H9 (cell line): ENCODE results near the gene WHRN. TPM values are rescaled to one million over a fixed set of nuclear protein-coding genes. Genes with fewer than 3 reads are reported as not detected.

Experiments
- DNase-seq: peaks from one replicate; pipeline ENCODE4 v3.0.0-alpha.2; 2017
- H2AFZ ChIP-seq: one replicate; pipeline ENCODE4 v1.6.1; 2013; ENCODE audit warnings: mild to moderate bottlenecking, low read length, control low read depth, moderate library complexity
- H2AK5ac ChIP-seq: 2 replicates; pipeline ENCODE4 v1.6.1; 2013; ENCODE audit warnings: low read length, control low read depth, mixed read lengths; ENCODE audit not compliant: insufficient read length
- H2BK120ac ChIP-seq: one replicate; pipeline ENCODE4 v1.6.1; 2013; ENCODE audit warnings: low read depth, mild to moderate bottlenecking, low read length, control low read depth, inconsistent platforms; ENCODE audit not compliant: poor library complexity, severe bottlenecking
- H2BK12ac ChIP-seq: 2 replicates; pipeline ENCODE4 v1.6.1; 2013; ENCODE audit warnings: low read length, control low read depth, mixed read lengths, low read depth; ENCODE audit not compliant: insufficient read length
- H2BK15ac ChIP-seq: 2 replicates; pipeline ENCODE4 v1.6.1; 2013; ENCODE audit warnings: low read depth, low read length, control low read depth
- H2BK20ac ChIP-seq: one replicate; pipeline ENCODE4 v1.6.1; 2013; ENCODE audit warnings: low read depth, mild to moderate bottlenecking, low read length, control low read depth, inconsistent platforms; ENCODE audit not compliant: poor library complexity, severe bottlenecking
- H2BK5ac ChIP-seq: 2 replicates; pipeline ENCODE4 v1.6.1; 2013; ENCODE audit warnings: low read length, control low read depth, mixed read lengths; ENCODE audit not compliant: insufficient read length
- H3K14ac ChIP-seq: 2 replicates; pipeline ENCODE4 v1.6.1; 2013; ENCODE audit warnings: low read length, control low read depth; ENCODE audit not compliant: insufficient read depth
- H3K18ac ChIP-seq: 2 replicates; pipeline ENCODE4 v1.6.1; 2013; ENCODE audit warnings: low read depth, mild to moderate bottlenecking, mixed read lengths, low read length, control low read depth; ENCODE audit not compliant: insufficient read length
- H3K23ac ChIP-seq: 2 replicates; pipeline ENCODE4 v1.6.1; 2013; ENCODE audit warnings: low read length, control low read depth, mixed read lengths, low read depth; ENCODE audit not compliant: insufficient read length
- H3K23me2 ChIP-seq: 2 replicates; pipeline ENCODE4 v1.6.1; 2013; ENCODE audit warnings: low read depth, mild to moderate bottlenecking, mixed read lengths, low read length, control low read depth; ENCODE audit not compliant: insufficient read length, poor library complexity, severe bottlenecking
- H3K27ac ChIP-seq: 2 replicates; pipeline ENCODE4 v1.5.1; 2013; ENCODE audit warnings: low read length, control low read depth, mixed read lengths, low read depth; ENCODE audit not compliant: insufficient read length
- H3K27me3 ChIP-seq: 2 replicates; pipeline ENCODE4 v1.6.1; 2013; ENCODE audit warnings: low read length, control low read depth, inconsistent platforms; ENCODE audit not compliant: insufficient read depth
- H3K4ac ChIP-seq: 2 replicates; pipeline ENCODE4 v1.6.1; 2013; ENCODE audit warnings: low read depth, mild to moderate bottlenecking, control low read depth, inconsistent platforms, low read length, moderate library complexity
- H3K4me1 ChIP-seq: 2 replicates; pipeline ENCODE4 v1.6.1; 2013; ENCODE audit warnings: low read length, control low read depth, inconsistent platforms; ENCODE audit not compliant: insufficient read depth
- H3K4me2 ChIP-seq: 2 replicates; pipeline ENCODE4 v1.6.1; 2013; ENCODE audit warnings: low read length, control low read depth, mixed read lengths; ENCODE audit not compliant: insufficient read length, insufficient read depth
- H3K56ac ChIP-seq: 2 replicates; pipeline ENCODE4 v1.6.1; 2013; ENCODE audit warnings: low read depth, mild to moderate bottlenecking, mixed read lengths, low read length, control low read depth; ENCODE audit not compliant: insufficient read length
- H3K79me1 ChIP-seq: 2 replicates; pipeline ENCODE4 v1.6.1; 2013; ENCODE audit warnings: low read depth, mild to moderate bottlenecking, moderate library complexity, low read length, control low read depth, inconsistent platforms; ENCODE audit not compliant: insufficient read depth, poor library complexity, severe bottlenecking
- H3K79me2 ChIP-seq: 2 replicates; pipeline ENCODE4 v1.6.1; 2013; ENCODE audit warnings: low read length, control low read depth, inconsistent platforms; ENCODE audit not compliant: insufficient read depth
- H3K9ac ChIP-seq: 2 replicates; pipeline ENCODE4 v1.6.1; 2013; ENCODE audit warnings: low read length, control low read depth, mixed read lengths; ENCODE audit not compliant: insufficient read length; ENCODE audit errors: extremely low read depth
- H3K9me3 ChIP-seq: one replicate; pipeline ENCODE4 v1.6.1; 2013; ENCODE audit warnings: low read depth, low read length, inconsistent platforms; ENCODE audit not compliant: control insufficient read depth
- H3T11ph ChIP-seq: one replicate; pipeline ENCODE4 v1.6.1; 2013; ENCODE audit warnings: mild to moderate bottlenecking, low read length, control low read depth, inconsistent platforms
- H4K20me1 ChIP-seq: one replicate; pipeline ENCODE4 v1.6.1; 2013; ENCODE audit not compliant: control insufficient read depth, insufficient read length, insufficient read depth
- H4K5ac ChIP-seq: 2 replicates; pipeline ENCODE4 v1.6.1; 2013; ENCODE audit warnings: low read depth, mild to moderate bottlenecking, mixed read lengths, low read length, control low read depth; ENCODE audit not compliant: insufficient read length
- H4K8ac ChIP-seq: replicated peaks from 2 replicates; pipeline ENCODE4 v1.6.1; 2013; ENCODE audit warnings: low read length, control low read depth, mixed read lengths, low read depth; ENCODE audit not compliant: insufficient read length
- H4K91ac ChIP-seq: 2 replicates; pipeline ENCODE4 v1.6.1; 2013; ENCODE audit warnings: low read depth, mild to moderate bottlenecking, moderate library complexity, mixed read lengths, low read length, control low read depth; ENCODE audit not compliant: insufficient read length
- H3K27ac Mint-ChIP-seq, 3 experiments: 2 replicates in 2 of 3; 3 replicates in 1 of 3; pipeline ENCODE4 v1.8.0; 2020 to 2021; ENCODE audit warnings: mixed read lengths in 3 of 3, mild to moderate bottlenecking in 1 of 3, moderate library complexity in 1 of 3
- H3K27me3 Mint-ChIP-seq: 2 replicates; pipeline ENCODE4 v1.8.0; 2021; ENCODE audit warnings: low read depth, mild to moderate bottlenecking, moderate library complexity, mixed read lengths
- H3K36me3 Mint-ChIP-seq, 3 experiments: 2 replicates in 2 of 3; 3 replicates in 1 of 3; pipeline ENCODE4 v1.8.0; 2020 to 2021; ENCODE audit warnings: low read depth in 3 of 3, mixed read lengths in 3 of 3; ENCODE audit not compliant: insufficient read depth in 1 of 3
- H3K4me1 Mint-ChIP-seq, 2 experiments: 2 replicates each; pipeline ENCODE4 v1.8.0; 2020; ENCODE audit warnings: mixed read lengths in 2 of 2
- H3K4me3 Mint-ChIP-seq, 2 experiments: 2 replicates in 1 of 2; 3 replicates in 1 of 2; pipeline ENCODE4 v1.8.0; 2020 to 2021; ENCODE audit warnings: mild to moderate bottlenecking in 2 of 2, mixed read lengths in 2 of 2, moderate library complexity in 1 of 2
- H3K9me3 Mint-ChIP-seq, 2 experiments: 2 replicates in 1 of 2; 3 replicates in 1 of 2; pipeline ENCODE4 v1.8.0; 2020; ENCODE audit warnings: mild to moderate bottlenecking in 2 of 2, mixed read lengths in 2 of 2, moderate library complexity in 1 of 2
- WGBS: extraction: QIAGEN DNeasy Blood & Tissue Kit; methylation state at CpG from one replicate; pipeline ENCODE4 v1.1.7; 2013; ENCODE audit warnings: missing lambda C conversion rate, low lambda C conversion rate, mixed read lengths; ENCODE audit not compliant: insufficient read length; ENCODE audit errors: extremely low coverage; 5-methylcytosine and 5-hydroxymethylcytosine counted together
- total RNA-seq: library from RNA; stranded (reverse); gene quantifications from 2 replicates; pipeline ENCODE4 v1.2.1, GENCODE V29; 2021
- TF ChIP-seq, protein P1 (sequence below): fragments of 200-600 bp; sonication (generic); conservative IDR thresholded peaks from 3 replicates; pipeline ENCODE4 v1.8.0; 2021; ENCODE audit warnings: antibody characterized with exemption, mild to moderate bottlenecking

The WHRN gene
- total RNA-seq, 1 experiment from 2014 or later: 2.2 TPM

DNA sequence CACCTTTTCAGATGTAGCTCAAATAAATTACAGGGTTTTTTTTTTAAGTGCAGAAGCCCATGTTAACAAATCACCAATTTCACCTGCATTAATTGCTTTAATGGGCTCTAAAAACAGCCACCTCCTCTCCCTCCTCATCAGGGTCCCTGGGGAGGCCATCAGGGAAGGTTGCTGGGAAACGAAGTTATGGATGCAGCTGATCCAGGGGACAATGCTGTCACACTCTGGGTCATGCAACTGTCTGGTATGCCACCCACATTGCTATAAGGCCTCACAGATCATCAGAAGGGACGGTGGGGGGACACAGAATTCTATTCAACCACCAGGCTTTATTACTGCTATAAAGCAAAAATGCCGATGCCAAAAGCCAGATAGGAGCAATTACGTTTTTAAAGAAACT is 9.3 kb downstream of the WHRN start:
- H4K5ac ChIP-seq: no peak overlapping the region

More for the DNA sequence above, 9.3 kb downstream of the WHRN start:
- Histone ChIP-seq H3K79me2 (no peaks in the 10 kb centered on the region), H2AK5ac (no peak overlapping the region), H3K27me3 (no peaks in the 10 kb centered on the region), H3K4ac (no peak overlapping the region), H4K8ac (no peak overlapping the region), H3K18ac (no peak overlapping the region), H3T11ph (no peak overlapping the region), H2BK120ac (no peak overlapping the region), H3K23ac (no peak overlapping the region), H3K56ac (no peak overlapping the region), H3K4me2 (no peak overlapping the region), H3K27ac (no peak overlapping the region), H3K23me2 (no peaks in the 10 kb centered on the region), H4K91ac (no peak overlapping the region), H3K9me3 (no peaks in the 10 kb centered on the region), H3K9ac (no peak overlapping the region), H3K14ac (no peak overlapping the region), H2BK15ac (no peak overlapping the region), H3K4me1 (no peaks in the 10 kb centered on the region), H2BK12ac (no peak overlapping the region), H4K20me1 (no peaks in the 10 kb centered on the region), H2AFZ (no peak overlapping the region), H3K79me1 (no peaks in the 10 kb centered on the region), H2BK5ac (no peak overlapping the region), H2BK20ac (no peak overlapping the region)
- Mint-ChIP-seq H3K27ac (no peak overlapping the region), H3K4me3 (no peak overlapping the region), H3K4me1 (peaks cover 13 to 24% of the 10 kb centered on the region in 2 experiments), H3K27me3 (peaks cover 16% of the 10 kb centered on the region), H3K9me3 (no peaks in the 10 kb centered on the region), H3K36me3 (no peaks in the 10 kb centered on the region)
- TF ChIP-seq, protein P1, sequence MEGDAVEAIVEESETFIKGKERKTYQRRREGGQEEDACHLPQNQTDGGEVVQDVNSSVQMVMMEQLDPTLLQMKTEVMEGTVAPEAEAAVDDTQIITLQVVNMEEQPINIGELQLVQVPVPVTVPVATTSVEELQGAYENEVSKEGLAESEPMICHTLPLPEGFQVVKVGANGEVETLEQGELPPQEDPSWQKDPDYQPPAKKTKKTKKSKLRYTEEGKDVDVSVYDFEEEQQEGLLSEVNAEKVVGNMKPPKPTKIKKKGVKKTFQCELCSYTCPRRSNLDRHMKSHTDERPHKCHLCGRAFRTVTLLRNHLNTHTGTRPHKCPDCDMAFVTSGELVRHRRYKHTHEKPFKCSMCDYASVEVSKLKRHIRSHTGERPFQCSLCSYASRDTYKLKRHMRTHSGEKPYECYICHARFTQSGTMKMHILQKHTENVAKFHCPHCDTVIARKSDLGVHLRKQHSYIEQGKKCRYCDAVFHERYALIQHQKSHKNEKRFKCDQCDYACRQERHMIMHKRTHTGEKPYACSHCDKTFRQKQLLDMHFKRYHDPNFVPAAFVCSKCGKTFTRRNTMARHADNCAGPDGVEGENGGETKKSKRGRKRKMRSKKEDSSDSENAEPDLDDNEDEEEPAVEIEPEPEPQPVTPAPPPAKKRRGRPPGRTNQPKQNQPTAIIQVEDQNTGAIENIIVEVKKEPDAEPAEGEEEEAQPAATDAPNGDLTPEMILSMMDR: no peak
- no CpG with 5 or more reads among the region's 4 CpGs for WGBS
- DNase-seq: no peak
